HEK293T (cell line): ENCODE measurements around the gene THSD4.
"Not testable (repeated sequence)": the region's sequence is repeated elsewhere in the genome, so short reads cannot be mapped to it uniquely, and the experiment has no call there.

ENCODE experiments used
- CTCF ChIA-PET: fragments of 350-600 bp; formaldehyde crosslinking; extraction: SDS; loops from one replicate; lab custom pipeline; 2021; ENCODE audit warnings: antibody characterized with exemption, inconsistent platforms; lab: Yijun Ruan, JAX
- POLR2A ChIA-PET: fragments of 350-600 bp; formaldehyde crosslinking; extraction: SDS; loops from one replicate; lab custom pipeline; 2020; ENCODE audit warnings: antibody characterized with exemption, inconsistent platforms; lab: Yijun Ruan, JAX
- DNase-seq: peaks from one replicate; pipeline ENCODE4 v3.0.0; 2012; ENCODE audit warnings: mixed read lengths; ENCODE audit errors: extremely low spot score
- ARNT ChIP-seq: fragments of 450-650 bp; IDR thresholded peaks from 2 replicates; pipeline ENCODE4 v1.6.1; 2017; ENCODE audit warnings: mild to moderate bottlenecking
- BHLHE40 ChIP-seq: fragments of 450-650 bp; IDR thresholded peaks from 2 replicates; pipeline ENCODE4 v1.6.1; 2016; ENCODE audit warnings: mild to moderate bottlenecking, moderate library complexity, borderline replicate concordance
- CTBP1 ChIP-seq: fragments of 450-650 bp; IDR thresholded peaks from 2 replicates; pipeline ENCODE4 v1.6.1; 2016; ENCODE audit warnings: borderline replicate concordance
- ELF4 ChIP-seq: fragments of 450-650 bp; IDR thresholded peaks from 2 replicates; pipeline ENCODE4 v1.6.1; 2017; ENCODE audit warnings: antibody characterized with exemption
- FOXA1 ChIP-seq: fragments of 450-650 bp; IDR thresholded peaks from 2 replicates; pipeline ENCODE4 v1.6.1; 2016; ENCODE audit warnings: mild to moderate bottlenecking
- FOXK2 ChIP-seq: fragments of 450-650 bp; IDR thresholded peaks from 2 replicates; pipeline ENCODE4 v1.6.1; 2016; ENCODE audit warnings: mild to moderate bottlenecking
- FOXM1 ChIP-seq: fragments of 450-650 bp; IDR thresholded peaks from 2 replicates; pipeline ENCODE4 v1.6.1; 2017; ENCODE audit warnings: mild to moderate bottlenecking, borderline replicate concordance
- HDGF ChIP-seq: fragments of 450-650 bp; IDR thresholded peaks from 2 replicates; pipeline ENCODE4 v1.6.1; 2017; ENCODE audit warnings: antibody characterized with exemption, borderline replicate concordance
- L3MBTL2 ChIP-seq: fragments of 450-650 bp; conservative IDR thresholded peaks from 2 replicates; pipeline ENCODE4 v1.6.1; 2016; ENCODE audit warnings: mild to moderate bottlenecking
- LEF1 ChIP-seq: fragments of 450-650 bp; IDR thresholded peaks from 2 replicates; pipeline ENCODE4 v1.6.1; 2017; ENCODE audit warnings: mild to moderate bottlenecking, borderline replicate concordance
- NFRKB ChIP-seq: fragments of 450-650 bp; IDR thresholded peaks from 2 replicates; pipeline ENCODE4 v1.6.1; 2016; ENCODE audit warnings: mild to moderate bottlenecking, moderate library complexity
- PKNOX1 ChIP-seq: fragments of 450-650 bp; IDR thresholded peaks from 2 replicates; pipeline ENCODE4 v1.6.1; 2016
- SP1 ChIP-seq: fragments of 450-650 bp; IDR thresholded peaks from 2 replicates; pipeline ENCODE4 v1.6.1; 2017
- SUZ12 ChIP-seq: fragments of 450-650 bp; IDR thresholded peaks from 2 replicates; pipeline ENCODE4 v1.6.1; 2016; ENCODE audit warnings: mild to moderate bottlenecking
- TARDBP ChIP-seq: fragments of 450-650 bp; IDR thresholded peaks from 2 replicates; pipeline ENCODE4 v1.6.1; 2016
- ZNF384 ChIP-seq: fragments of 450-650 bp; IDR thresholded peaks from 2 replicates; pipeline ENCODE4 v1.6.1; 2016

THSD4 gene

GRCh38 chr15:71171195-71171594 lies 55.9 kb downstream of the THSD4 start:
- CTCF ChIA-PET, result interaction anchor here (0.9 kb wide), 1 partner anchor 272 kb away, joined by 3 read pairs; no protein-coding TSS in a partner anchor
- no peak for TF ChIP-seq ELF4
- no peak for TF ChIP-seq TARDBP
- TF ChIP-seq L3MBTL2, result no peak
- no peak for TF ChIP-seq CTBP1
- POLR2A ChIA-PET, result no interaction called here
- no peak for DNase-seq

- POLR2A ChIA-PET, CTCF ChIA-PET, DNase-seq: not testable (repeated sequence)
Observed at GRCh38 chr15:71174360-71174759, 59.1 kb downstream of the THSD4 start.

- ChIA-PET POLR2A (no interaction called here), CTCF (interaction anchor here (0.6 kb wide), 1 partner anchor 264 kb away, joined by 3 read pairs; no protein-coding TSS in a partner anchor)
- no peak for TF ChIP-seq CTBP1
- TF ChIP-seq FOXM1, result no peak
- TF ChIP-seq ARNT, result no peak
- no peak for TF ChIP-seq ZNF384
- no peak for TF ChIP-seq SUZ12
- TF ChIP-seq SP1, result no peak
- no peak for TF ChIP-seq ELF4
- no peak for TF ChIP-seq HDGF
- TF ChIP-seq PKNOX1, result no peak
- TF ChIP-seq TARDBP, result no peak
- no peak for TF ChIP-seq LEF1
- TF ChIP-seq FOXK2, result no peak
- no peak for TF ChIP-seq FOXA1
- no peak for TF ChIP-seq L3MBTL2
- DNase-seq, result no peak
Observed at GRCh38 chr15:71180986-71181853, 65.9 kb downstream of the THSD4 start.

GRCh38 chr15:71182522-71182921 lies 67.3 kb downstream of the THSD4 start:
- DNase-seq, result no peak
- CTCF ChIA-PET, result no interaction called here
- POLR2A ChIA-PET, result no interaction called here
- no peak for TF ChIP-seq SP1
- no peak for TF ChIP-seq BHLHE40
- no peak for TF ChIP-seq CTBP1
- no peak for TF ChIP-seq PKNOX1
- no peak for TF ChIP-seq ZNF384
- TF ChIP-seq L3MBTL2, result no peak
- TF ChIP-seq FOXM1, result no peak
- no peak for TF ChIP-seq SUZ12
- TF ChIP-seq FOXK2, result no peak
- TF ChIP-seq LEF1, result no peak
- no peak for TF ChIP-seq FOXA1
- TF ChIP-seq ELF4, result no peak
- TF ChIP-seq ARNT, result no peak
- no peak for TF ChIP-seq HDGF
- no peak for TF ChIP-seq TARDBP
- no peak for TF ChIP-seq NFRKB

GRCh38 chr15:71183063-71183462 lies 67.8 kb downstream of the THSD4 start:
- no peak for DNase-seq
- TF ChIP-seq SUZ12 (no peak), TARDBP (no peak), BHLHE40 (no peak), ZNF384 (no peak), HDGF (no peak), ARNT (no peak)
- POLR2A ChIA-PET, result no interaction called here
- CTCF ChIA-PET, result no interaction called here

GRCh38 chr15:71185706-71186105 lies 70.4 kb downstream of the THSD4 start:
- DNase-seq, result no peak
- ChIA-PET CTCF (no interaction called here), POLR2A (no interaction called here)
- TF ChIP-seq ARNT (no peak), SP1 (no peak), BHLHE40 (no peak), NFRKB (no peak), TARDBP (no peak), SUZ12 (no peak), PKNOX1 (no peak), ELF4 (no peak), FOXM1 (no peak), L3MBTL2 (no peak), LEF1 (no peak), FOXK2 (no peak), HDGF (no peak)
